HepG2 (cell line): Measurements from ENCODE around the gene KIN. TPM values are rescaled to one million over a fixed set of nuclear protein-coding genes. Genes with fewer than 3 reads are reported as not detected.

Experiments
- ATAC-seq: fragments of 200-7000 bp; cut with Tn5 transposase; 3 replicates; pipeline ENCODE4 v1.9.1; 2020; ENCODE audit warnings: mild to moderate bottlenecking, moderate library complexity
- BruUV-seq: library from RNA; stranded (reverse); fragments of 400-500 nt; replicated peaks from 2 replicates; lab custom pipeline; 2021; lab: Mats Ljungman, UMichigan
- CTCF ChIA-PET: fragments of 300-600 bp; formaldehyde crosslinking; extraction: SDS; loops from one replicate; lab custom pipeline; 2021; ENCODE audit warnings: low total read pairs, inconsistent platforms, low intra/inter-chr PET ratio; lab: Yijun Ruan, JAX
- POLR2A ChIA-PET: fragments of 350-600 bp; sonication (Branson Sonifier 250); formaldehyde crosslinking; loops from one replicate; lab custom pipeline; 2020; ENCODE audit warnings: antibody characterized with exemption, inconsistent platforms; lab: Yijun Ruan, JAX
- DNase-seq: peaks from one replicate; pipeline ENCODE4 v3.0.0-alpha.2; 2015; ENCODE audit warnings: low spot score
- FAIRE-seq: peaks from 3 replicates; lab custom pipeline; 2011; peaks lifted over from hg19 to GRCh38; lab: Jason Lieb, UNC
- H2AFZ ChIP-seq: one replicate; pipeline ENCODE4 v1.6.1; 2011; ENCODE audit warnings: low read length, inconsistent platforms
- H3K27ac ChIP-seq: fragments of 300-600 bp; 3 replicates; pipeline ENCODE4 v1.8.0; 2011; ENCODE audit warnings: mixed run types, mild to moderate bottlenecking, mixed read lengths, low read length, inconsistent platforms; ENCODE audit not compliant: insufficient read depth; ENCODE audit errors: extremely low read length
- H3K27me3 ChIP-seq, 2 experiments: fragments of 200-600 bp in 1 of 2; 2 replicates in 1 of 2; 3 replicates in 1 of 2; pipeline versions ENCODE4 v1.6.0 to v1.8.0; 2011; ENCODE audit warnings: low read length in 2 of 2, mild to moderate bottlenecking in 2 of 2, moderate library complexity in 2 of 2, inconsistent platforms in 1 of 2; ENCODE audit not compliant: insufficient read depth in 2 of 2, control insufficient read depth in 1 of 2
- H3K36me3 ChIP-seq, 2 experiments: fragments of 200-600 bp in 1 of 2; replicated peaks in 1 of 2; 2 replicates in 1 of 2; 3 replicates in 1 of 2; pipeline versions ENCODE4 v1.5.1 to v1.8.0; 2011; ENCODE audit warnings: low read length in 2 of 2, inconsistent platforms in 1 of 2; ENCODE audit not compliant: insufficient read depth in 2 of 2, control insufficient read depth in 1 of 2
- H3K4me1 ChIP-seq: 2 replicates; pipeline ENCODE4 v1.5.1; 2012; ENCODE audit warnings: low read length, inconsistent platforms; ENCODE audit not compliant: insufficient read depth
- H3K4me2 ChIP-seq: 2 replicates; pipeline ENCODE4 v1.6.0; 2011; ENCODE audit warnings: low read depth, low read length, inconsistent platforms
- H3K4me3 ChIP-seq, 3 experiments: fragments of 200-600 bp in 1 of 3; sonication (generic), shearing (Covaris generic) in 1 of 3; replicated peaks in 1 of 3; 2 replicates each; pipeline ENCODE4 v1.5.1; 2011 to 2016; ENCODE audit warnings: low read length in 3 of 3, inconsistent platforms in 2 of 3, low read depth in 2 of 3, mild to moderate bottlenecking in 2 of 3, control low read depth in 1 of 3, mixed read lengths in 1 of 3; ENCODE audit not compliant: insufficient read depth in 1 of 3
- H3K79me2 ChIP-seq: one replicate; pipeline ENCODE4 v1.6.1; 2011; ENCODE audit warnings: low read length, inconsistent platforms; ENCODE audit not compliant: insufficient read depth
- H3K9ac ChIP-seq: 2 replicates; pipeline ENCODE4 v1.6.0; 2011; ENCODE audit warnings: mild to moderate bottlenecking, low read depth, low read length, inconsistent platforms; ENCODE audit not compliant: insufficient read depth
- H3K9me3 ChIP-seq: 2 replicates; pipeline ENCODE4 v1.5.1; 2012; ENCODE audit warnings: mild to moderate bottlenecking, low read length
- H4K20me1 ChIP-seq: 2 replicates; pipeline ENCODE4 v1.6.0; 2011; ENCODE audit warnings: inconsistent platforms, mild to moderate bottlenecking, low read length, moderate library complexity; ENCODE audit not compliant: insufficient read depth
- CC2D1A ChIP-seq: sonication (generic); formaldehyde crosslinking; IDR thresholded peaks from 2 replicates; pipeline ENCODE4 v1.8.1; 2023; ENCODE audit warnings: mild to moderate bottlenecking, missing genetic modification reagents
- CHCHD3 ChIP-seq: sonication (generic); formaldehyde crosslinking; IDR thresholded peaks from 2 replicates; pipeline ENCODE4 v1.8.0; 2022; ENCODE audit warnings: mild to moderate bottlenecking, missing genetic modification reagents, moderate library complexity
- CREB3 ChIP-seq: sonication (generic); formaldehyde crosslinking; IDR thresholded peaks from 2 replicates; pipeline ENCODE4 v1.5.0; 2020; ENCODE audit warnings: missing genetic modification reagents
- EZH2 ChIP-seq: conservative IDR thresholded peaks from 2 replicates; pipeline ENCODE4 v1.6.1; 2012; ENCODE audit warnings: mild to moderate bottlenecking, low read depth, low read length, moderate library complexity
- HINFP ChIP-seq: sonication (generic); formaldehyde crosslinking; IDR thresholded peaks from 2 replicates; pipeline ENCODE4 v1.4.0; 2020; ENCODE audit warnings: low read depth, mild to moderate bottlenecking, missing genetic modification reagents
- KAT8 ChIP-seq: IDR thresholded peaks from 2 replicates; pipeline ENCODE4 v1.6.1; 2016; ENCODE audit warnings: missing genetic modification reagents, missing compliant biosample characterization
- RBAK ChIP-seq: sonication (generic); formaldehyde crosslinking; IDR thresholded peaks from 2 replicates; pipeline ENCODE4 v1.5.1; 2020; ENCODE audit warnings: mild to moderate bottlenecking, missing genetic modification reagents
- SOX6 ChIP-seq, 2 experiments: fragments of 450-650 bp in 1 of 2; sonication (generic) in 1 of 2; formaldehyde crosslinking in 1 of 2; IDR thresholded peaks; 2 replicates each; pipeline versions ENCODE4 v1.4.0 to v1.6.1; 2017 to 2020; ENCODE audit warnings: antibody characterized with exemption in 1 of 2, mild to moderate bottlenecking in 1 of 2, missing genetic modification reagents in 1 of 2
- TRIM24 ChIP-seq: sonication (generic); formaldehyde crosslinking; IDR thresholded peaks from 2 replicates; pipeline ENCODE4 v1.8.0; 2022; ENCODE audit warnings: mild to moderate bottlenecking, missing genetic modification reagents
- ZFP36L2 ChIP-seq: sonication (generic); formaldehyde crosslinking; IDR thresholded peaks from 2 replicates; pipeline ENCODE4 v1.4.0; 2020; ENCODE audit warnings: missing genetic modification reagents
- ZNF550 ChIP-seq: sonication (generic); formaldehyde crosslinking; IDR thresholded peaks from 2 replicates; pipeline ENCODE4 v1.4.0; 2020; ENCODE audit warnings: mild to moderate bottlenecking, missing genetic modification reagents, borderline replicate concordance
- ZNF883 ChIP-seq: sonication (generic); formaldehyde crosslinking; IDR thresholded peaks from 2 replicates; pipeline ENCODE4 v1.5.1; 2020; ENCODE audit warnings: mild to moderate bottlenecking, missing genetic modification reagents; ENCODE audit errors: not compliant biosample characterization
- WGBS: methylation state at CpG from one replicate; pipeline ENCODE4 v1.1.6; 2017; ENCODE audit warnings: low lambda C conversion rate; 5-methylcytosine and 5-hydroxymethylcytosine counted together
- in situ Hi-C: cut with HindIII; loops from 2 replicates; pipeline ENCODE4 v1.10.0; 2017; ENCODE audit warnings: low pct_unique_long_range_greater_than_20kb; ENCODE audit not compliant: extremely low pct_ligation_motif_present
- intact Hi-C: fragments of 100-400 bp; cut with micrococcal nuclease; formaldehyde crosslinking; loops from one replicate; pipeline ENCODE4 v1.10.0; 2022; ENCODE audit not compliant: unreplicated experiment
- polyA plus RNA-seq, 8 experiments: library from polyadenylated mRNA; depleted of rRNA in 3 of 8; stranded (reverse) in 7 of 8; unstranded in 1 of 8; fragments of >200 nt; fragmentation: Illumina TruSeq in 4 of 8; extraction: Trizol in 4 of 8; gene quantifications; 2 replicates each; pipeline versions ENCODE4 v1.2.1 to v1.2.3, GENCODE V29; 2011 to 2016; ENCODE audit warnings: low read depth in 4 of 8, missing spikeins in 1 of 8, mixed read lengths in 1 of 8; ENCODE audit not compliant: insufficient read depth in 1 of 8
- total RNA-seq, 5 experiments: library from RNA; depleted of rRNA; stranded (reverse); fragments of >200 nt; fragmentation: Illumina TruSeq; extraction: Trizol; gene quantifications; 2 replicates each; pipeline ENCODE4 v1.2.3, GENCODE V29; 2016; ENCODE audit warnings: low read depth in 1 of 5

Gene KIN
- total and polyA plus RNA-seq, 2 of the 13 experiments (the other 11 are each of a cell fraction or from before 2014, with no cell fraction given), result 4.9 to 23.2 TPM

GRCh38 chr10:7787857-7788638 is at the start of gene KIN, which contains the start of gene ATP5F1C (continued):
- TF ChIP-seq CREB3 (no peak), KAT8 (CRISPR knock-in tag) (peak; percentile 88), CHCHD3 (CRISPR knock-in tag) (0 out of 2 replicates have a peak, but pooled peaks have one; percentile 10)
- TF ChIP-seq, all 625 proteins: peak for 239

GRCh38 chr10:7836571-7836970 is 48.8 kb upstream of the KIN start:
- intact Hi-C loops, result no loop called here
- no peak overlapping the region for H3K27ac ChIP-seq
- no peaks in the 10 kb centered on the region for H3K4me1 ChIP-seq
- peaks cover 0 to 3% of the 10 kb centered on the region in 2 experiments; a peak in 3 of 5 replicates for H3K36me3 ChIP-seq
- POLR2A ChIA-PET, result interaction anchor here (1.5 kb wide), 1 partner anchor 18 kb away, joined by 3 read pairs; the partner anchor contains the start of gene TAF3
- 93% methylated on average over 2 of the region's 2 CpGs for WGBS
- CTCF ChIA-PET, result no interaction called here
- no peaks in the 10 kb centered on the region for H3K9me3 ChIP-seq
- BruUV-seq, result no TSS peak
- no peak overlapping the region for H3K4me2 ChIP-seq
- TF ChIP-seq ZFP36L2 (no peak), ZNF550 (no peak), RBAK (no peak), CC2D1A (CRISPR knock-in tag) (no peak), HINFP (no peak), EZH2 (no peak), TRIM24 (no peak), SOX6 (IDR thresholded peaks at IDR 0.05) (no peak), SOX6 (CRISPR knock-in tag; IDR thresholded peaks at IDR 0.05) (no peak), ZNF883 (CRISPR knock-in tag) (no peak)
- FAIRE-seq, result no peak
- ATAC-seq, result no peak
- H3K27me3 ChIP-seq, result no peaks in the 10 kb centered on the region; a peak in 1 of 5 replicates
- peaks cover 15% of the 10 kb centered on the region for H3K79me2 ChIP-seq
- in situ Hi-C loops, result no loop called here
- H4K20me1 ChIP-seq, result no peaks in the 10 kb centered on the region
- no peak for DNase-seq
- H3K9ac ChIP-seq, result no peak overlapping the region
- H2AFZ ChIP-seq, result no peak overlapping the region
- no peak overlapping the region for H3K4me3 ChIP-seq
